Dendritic cell treated with granulocyte-macrophage colony-stimulating factor and Interleukin-4, amounts not matched to agents 40 ng/mL and 50 ng/mL, for 4 days (primary cell): ENCODE results near the gene ATP8A2.

Experiments used
- H3K27ac Mint-ChIP-seq: one replicate; pipeline ENCODE4 v1.8.0; 2022; ENCODE audit warnings: mild to moderate bottlenecking, mixed read lengths
- H3K27me3 Mint-ChIP-seq: one replicate; pipeline ENCODE4 v1.8.0; 2022; ENCODE audit warnings: mild to moderate bottlenecking, mixed read lengths
- H3K36me3 Mint-ChIP-seq: one replicate; pipeline ENCODE4 v1.8.0; 2022; ENCODE audit warnings: low read depth, mixed read lengths
- H3K4me1 Mint-ChIP-seq: one replicate; pipeline ENCODE4 v1.8.0; 2022; ENCODE audit warnings: low read depth, mixed read lengths
- H3K4me3 Mint-ChIP-seq: one replicate; pipeline ENCODE4 v1.8.0; 2022; ENCODE audit warnings: mild to moderate bottlenecking, moderate library complexity, mixed read lengths
- H3K9me3 Mint-ChIP-seq: one replicate; pipeline ENCODE4 v1.8.0; 2022; ENCODE audit warnings: mixed read lengths
- intact Hi-C: fragments of 100-400 bp; cut with micrococcal nuclease; formaldehyde crosslinking; loops from one replicate; pipeline ENCODE4 v1.15.0; 2022

The ATP8A2 gene

GRCh38 chr13:25607096-25607495 is 235.3 kb downstream of the ATP8A2 start:
- no peak overlapping the region for H3K27ac Mint-ChIP-seq
- H3K4me3 Mint-ChIP-seq, result no peak overlapping the region
- no peaks in the 10 kb centered on the region for H3K36me3 Mint-ChIP-seq
- no peaks in the 10 kb centered on the region for H3K27me3 Mint-ChIP-seq
- peaks cover 16% of the 10 kb centered on the region for H3K9me3 Mint-ChIP-seq
- no peaks in the 10 kb centered on the region for H3K4me1 Mint-ChIP-seq
- intact Hi-C loops, result no loop called here

- no peak overlapping the region for H3K4me3 Mint-ChIP-seq
- intact Hi-C loops, result no loop called here
- no peaks in the 10 kb centered on the region for H3K4me1 Mint-ChIP-seq
- peaks cover 20% of the 10 kb centered on the region for H3K9me3 Mint-ChIP-seq
- H3K27ac Mint-ChIP-seq, result no peak overlapping the region
- no peaks in the 10 kb centered on the region for H3K36me3 Mint-ChIP-seq
- no peaks in the 10 kb centered on the region for H3K27me3 Mint-ChIP-seq
Measured at GRCh38 chr13:25608181-25608580, 236.4 kb downstream of the ATP8A2 start.

GRCh38 chr13:25616674-25617073 is 244.9 kb downstream of the ATP8A2 start:
- no peaks in the 10 kb centered on the region for H3K4me1 Mint-ChIP-seq
- no peak overlapping the region for H3K27ac Mint-ChIP-seq
- H3K4me3 Mint-ChIP-seq, result no peak overlapping the region
- H3K9me3 Mint-ChIP-seq, result peaks cover 20% of the 10 kb centered on the region
- intact Hi-C loops, result no loop called here
- no peaks in the 10 kb centered on the region for H3K36me3 Mint-ChIP-seq
- H3K27me3 Mint-ChIP-seq, result no peaks in the 10 kb centered on the region

- H3K27ac Mint-ChIP-seq, result no peak overlapping the region
- intact Hi-C loops, result no loop called here
- no peak overlapping the region for H3K4me3 Mint-ChIP-seq
- peaks cover 5% of the 10 kb centered on the region for H3K9me3 Mint-ChIP-seq
- no peaks in the 10 kb centered on the region for H3K36me3 Mint-ChIP-seq
- no peaks in the 10 kb centered on the region for H3K27me3 Mint-ChIP-seq
- no peaks in the 10 kb centered on the region for H3K4me1 Mint-ChIP-seq
Measured at GRCh38 chr13:25619897-25620296, 248.1 kb downstream of the ATP8A2 start.

GRCh38 chr13:25625414-25625813 is 253.6 kb downstream of the ATP8A2 start:
- peaks cover 14% of the 10 kb centered on the region for H3K9me3 Mint-ChIP-seq
- H3K27ac Mint-ChIP-seq, result no peak overlapping the region
- no peaks in the 10 kb centered on the region for H3K27me3 Mint-ChIP-seq
- H3K36me3 Mint-ChIP-seq, result no peaks in the 10 kb centered on the region
- H3K4me3 Mint-ChIP-seq, result no peak overlapping the region
- intact Hi-C loops, result no loop called here
- no peaks in the 10 kb centered on the region for H3K4me1 Mint-ChIP-seq

- Mint-ChIP-seq H3K27ac (no peak overlapping the region), H3K4me1 (no peaks in the 10 kb centered on the region), H3K4me3 (no peak overlapping the region), H3K9me3 (peaks cover 14% of the 10 kb centered on the region), H3K27me3 (no peaks in the 10 kb centered on the region), H3K36me3 (no peaks in the 10 kb centered on the region)
- intact Hi-C loops, result no loop called here
Measured at GRCh38 chr13:25630329-25630900, 258.6 kb downstream of the ATP8A2 start.

GRCh38 chr13:25632166-25632888 is 260.6 kb downstream of the ATP8A2 start:
- Mint-ChIP-seq H3K27me3 (no peaks in the 10 kb centered on the region), H3K9me3 (peaks cover under 1% of the 10 kb centered on the region), H3K36me3 (no peaks in the 10 kb centered on the region), H3K4me1 (no peaks in the 10 kb centered on the region), H3K27ac (no peak overlapping the region), H3K4me3 (no peak overlapping the region)
- intact Hi-C loops, result no loop called here

GRCh38 chr13:25633093-25633492 is 261.3 kb downstream of the ATP8A2 start:
- no peak overlapping the region for H3K4me3 Mint-ChIP-seq
- H3K4me1 Mint-ChIP-seq, result no peaks in the 10 kb centered on the region

GRCh38 chr13:25645681-25646080 is 273.9 kb downstream of the ATP8A2 start:
- intact Hi-C loops, result no loop called here
- Mint-ChIP-seq H3K27ac (no peak overlapping the region), H3K4me3 (no peak overlapping the region), H3K36me3 (no peaks in the 10 kb centered on the region), H3K4me1 (no peaks in the 10 kb centered on the region), H3K9me3 (peaks cover 32% of the 10 kb centered on the region), H3K27me3 (no peaks in the 10 kb centered on the region)

More at GRCh38 chr13:25633093-25633492, 261.3 kb downstream of the ATP8A2 start:
- Mint-ChIP-seq H3K27ac (no peak overlapping the region), H3K9me3 (no peaks in the 10 kb centered on the region), H3K36me3 (no peaks in the 10 kb centered on the region), H3K27me3 (no peaks in the 10 kb centered on the region)
- intact Hi-C loops, result no loop called here

- no peaks in the 10 kb centered on the region for H3K4me1 Mint-ChIP-seq
- H3K4me3 Mint-ChIP-seq, result no peak overlapping the region
- H3K27me3 Mint-ChIP-seq, result no peaks in the 10 kb centered on the region
- intact Hi-C loops, result no loop called here
- no peaks in the 10 kb centered on the region for H3K36me3 Mint-ChIP-seq
- no peak overlapping the region for H3K27ac Mint-ChIP-seq
- peaks cover 33% of the 10 kb centered on the region for H3K9me3 Mint-ChIP-seq
Measured at GRCh38 chr13:25649001-25649633, 277.3 kb downstream of the ATP8A2 start.

GRCh38 chr13:25652764-25653163 is 281.0 kb downstream of the ATP8A2 start:
- no peaks in the 10 kb centered on the region for H3K27me3 Mint-ChIP-seq
- peaks cover 18% of the 10 kb centered on the region for H3K9me3 Mint-ChIP-seq
- no peaks in the 10 kb centered on the region for H3K4me1 Mint-ChIP-seq
- H3K27ac Mint-ChIP-seq, result no peak overlapping the region
- intact Hi-C loops, result no loop called here
- no peak overlapping the region for H3K4me3 Mint-ChIP-seq
- no peaks in the 10 kb centered on the region for H3K36me3 Mint-ChIP-seq

GRCh38 chr13:25654322-25654721 is 282.5 kb downstream of the ATP8A2 start:
- Mint-ChIP-seq H3K27ac (no peak overlapping the region), H3K36me3 (no peaks in the 10 kb centered on the region), H3K4me3 (no peak overlapping the region), H3K4me1 (no peaks in the 10 kb centered on the region), H3K27me3 (no peaks in the 10 kb centered on the region), H3K9me3 (peaks cover 10% of the 10 kb centered on the region)
- intact Hi-C loops, result no loop called here

- Mint-ChIP-seq H3K27me3 (no peaks in the 10 kb centered on the region), H3K36me3 (no peaks in the 10 kb centered on the region), H3K4me3 (no peak overlapping the region), H3K9me3 (peaks cover 10% of the 10 kb centered on the region), H3K4me1 (no peaks in the 10 kb centered on the region), H3K27ac (no peak overlapping the region)
- intact Hi-C loops, result no loop called here
Measured at GRCh38 chr13:25657157-25657556, 285.4 kb downstream of the ATP8A2 start.

GRCh38 chr13:25659091-25659795 is 287.5 kb downstream of the ATP8A2 start:
- Mint-ChIP-seq H3K4me3 (no peak overlapping the region), H3K9me3 (no peaks in the 10 kb centered on the region), H3K36me3 (no peaks in the 10 kb centered on the region), H3K27ac (no peak overlapping the region), H3K27me3 (no peaks in the 10 kb centered on the region), H3K4me1 (no peaks in the 10 kb centered on the region)
- intact Hi-C loops, result no loop called here
